HG03280 (cell line): ENCODE data around the gene EPN2.
"Not testable (repeated sequence)": the region's sequence is repeated elsewhere in the genome, so short reads cannot be mapped to it uniquely, and the experiment has no call there.

ENCODE experiments used
- ATAC-seq: cut with Tn5 transposase; IDR thresholded peaks from one replicate; pipeline ENCODE4 v1.9.1; 2021; ENCODE audit warnings: mild to moderate bottlenecking, moderate library complexity; ENCODE audit not compliant: unreplicated experiment

EPN2 gene

GRCh38 chr17:19342611-19343255 lies 105.6 kb downstream of the EPN2 start:
- ATAC-seq: no peak

DNA sequence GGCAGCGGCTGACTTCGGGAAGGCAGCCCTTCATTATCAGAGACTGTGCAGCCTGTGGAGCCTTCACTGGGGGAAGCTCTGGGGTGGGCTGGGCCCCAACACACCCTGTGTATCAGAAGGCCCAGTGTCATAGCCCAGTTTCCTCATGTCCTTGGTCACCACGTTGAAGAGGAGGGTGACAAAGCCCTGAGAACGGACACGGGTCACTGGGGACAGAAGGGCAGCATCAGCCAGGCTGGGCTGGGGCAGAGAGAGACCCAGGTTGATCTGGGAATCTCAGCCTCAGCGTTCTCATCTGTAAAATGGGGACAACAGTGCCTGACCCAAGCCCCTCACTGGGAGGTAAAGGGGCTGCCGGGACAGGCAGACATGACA lies 106.1 kb downstream of the EPN2 start:
- ATAC-seq: no peak

GRCh38 chr17:19343671-19344151 lies 106.5 kb downstream of the EPN2 start:
- ATAC-seq: no peak

DNA sequence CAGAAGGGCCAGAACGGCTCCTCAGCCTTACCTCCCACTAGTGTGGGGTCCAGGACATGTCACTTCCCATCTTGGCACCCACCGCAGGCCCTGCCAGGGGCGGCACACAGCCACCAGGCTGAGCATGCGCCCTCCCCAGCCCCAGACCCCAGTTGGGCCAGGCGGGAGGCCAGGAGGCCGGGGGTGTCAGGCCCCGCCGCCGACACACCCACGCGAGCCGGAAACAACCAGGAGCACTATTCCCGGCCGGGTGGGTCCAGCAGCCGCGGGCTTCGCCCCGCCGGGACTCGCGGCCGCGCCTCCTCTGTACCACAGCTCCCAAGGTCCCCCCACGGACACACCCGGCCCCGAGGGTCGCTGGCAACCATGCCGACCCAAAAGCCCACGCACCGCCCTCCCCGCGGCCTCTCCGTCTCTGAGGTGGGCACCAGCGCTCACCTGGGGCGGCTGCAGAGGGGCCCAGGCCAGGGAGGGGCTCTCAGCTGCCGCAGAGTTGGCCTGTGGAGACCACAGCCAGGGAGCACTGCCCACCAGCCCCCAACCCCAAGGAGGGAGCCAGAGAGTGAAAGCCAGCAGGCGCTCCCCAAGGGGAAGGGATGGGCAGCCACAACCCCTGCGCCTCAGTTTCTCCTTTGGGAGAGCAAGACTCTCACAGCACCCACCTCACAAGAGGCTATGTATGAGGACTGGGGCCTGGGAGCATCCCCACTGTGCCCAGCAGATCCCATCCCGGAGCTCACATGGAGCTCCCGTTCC lies 107.3 kb downstream of the EPN2 start:
- ATAC-seq: no peak

GRCh38 chr17:19345067-19345460 lies 107.9 kb downstream of the EPN2 start:
- ATAC-seq: no peak

DNA sequence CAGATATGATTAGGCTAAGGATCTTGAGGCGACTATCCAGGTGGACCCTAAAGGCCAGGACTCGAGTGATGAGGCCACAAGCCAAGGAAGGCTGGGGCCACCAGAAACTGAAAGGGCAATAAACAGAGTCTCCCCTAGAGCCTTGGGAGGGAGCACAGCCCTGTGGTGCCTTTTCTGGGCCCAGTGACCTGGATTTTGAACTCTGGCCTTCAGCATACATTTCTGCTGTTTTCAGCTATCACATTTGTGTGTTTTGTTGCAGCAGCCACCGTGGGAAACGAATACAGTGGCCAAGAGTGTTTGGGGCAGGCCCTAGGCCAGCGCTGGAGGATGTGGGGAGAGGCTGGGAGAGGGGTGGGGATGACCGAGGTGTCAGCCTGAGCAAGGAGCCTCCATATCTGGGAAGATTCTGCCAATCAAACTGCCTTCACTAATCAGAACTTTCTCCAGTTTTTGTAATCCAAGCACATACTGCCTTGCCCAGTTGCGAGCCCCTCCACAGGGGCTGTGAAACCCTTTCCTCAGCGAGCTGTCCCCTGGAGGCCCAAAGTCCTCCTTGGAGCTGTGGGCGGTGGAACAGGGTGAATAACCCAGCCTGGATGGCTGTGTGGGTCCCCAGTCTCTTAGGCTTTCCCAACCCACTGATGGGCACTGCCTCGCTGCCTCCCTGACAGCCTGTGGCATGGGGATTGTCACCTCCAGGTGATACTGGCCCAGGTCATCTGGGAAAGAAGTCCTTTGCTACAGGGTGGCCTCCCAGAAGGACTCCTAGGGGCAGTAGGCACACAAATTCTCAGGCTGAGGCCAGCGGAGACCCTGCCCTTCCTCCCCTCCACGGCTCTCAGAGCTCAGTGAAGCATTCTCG lies 108.6 kb downstream of the EPN2 start:
- ATAC-seq: no peak

GRCh38 chr17:19346351-19347255 lies 109.4 kb downstream of the EPN2 start:
- no peak for ATAC-seq

DNA sequence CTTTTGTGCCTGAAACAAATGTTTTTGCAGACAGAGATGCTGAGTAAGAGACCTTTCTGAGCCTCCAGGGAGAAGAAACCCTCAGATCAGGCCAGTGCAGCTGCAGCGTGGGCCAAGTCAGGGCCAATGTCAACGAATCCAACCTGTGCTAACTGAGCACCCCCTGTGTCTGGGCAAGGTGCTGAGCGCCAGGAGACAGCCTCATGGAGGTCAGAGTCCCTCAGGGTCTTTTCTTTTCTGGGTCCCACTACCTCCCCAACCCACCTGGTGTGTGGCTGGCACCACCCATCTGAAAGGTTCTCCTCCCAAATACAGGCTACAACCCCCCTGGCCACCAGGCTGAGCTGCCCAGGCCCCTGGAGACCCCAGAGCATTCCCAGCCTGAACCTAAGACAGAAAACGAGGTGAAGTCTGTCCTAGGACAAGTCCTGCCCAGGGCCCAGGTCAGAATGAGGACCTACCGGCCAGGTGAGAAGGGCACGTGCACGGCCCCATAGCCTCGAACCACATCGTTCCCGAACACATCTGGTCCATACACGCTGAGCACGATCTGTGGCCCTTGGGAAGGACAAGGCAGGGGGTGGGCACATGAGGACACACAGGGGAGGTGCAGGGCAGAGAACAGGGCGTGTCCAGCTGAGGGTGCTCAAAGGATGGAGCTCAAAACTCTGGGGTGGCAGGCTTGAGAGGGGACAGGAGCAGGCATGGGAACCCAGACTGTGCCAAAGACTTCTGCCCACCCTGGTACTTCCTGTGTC lies 110.3 kb downstream of the EPN2 start:
- ATAC-seq: no peak

GRCh38 chr17:19348081-19348650 lies 111.0 kb downstream of the EPN2 start:
- no peak for ATAC-seq

GRCh38 chr17:19348806-19349205 lies 111.6 kb downstream of the EPN2 start:
- ATAC-seq: no peak

- ATAC-seq: not testable (repeated sequence)
Measured at GRCh38 chr17:19353401-19353800, 116.2 kb downstream of the EPN2 start.

- ATAC-seq: no peak
Measured at GRCh38 chr17:19354748-19355147, 117.6 kb downstream of the EPN2 start.

DNA sequence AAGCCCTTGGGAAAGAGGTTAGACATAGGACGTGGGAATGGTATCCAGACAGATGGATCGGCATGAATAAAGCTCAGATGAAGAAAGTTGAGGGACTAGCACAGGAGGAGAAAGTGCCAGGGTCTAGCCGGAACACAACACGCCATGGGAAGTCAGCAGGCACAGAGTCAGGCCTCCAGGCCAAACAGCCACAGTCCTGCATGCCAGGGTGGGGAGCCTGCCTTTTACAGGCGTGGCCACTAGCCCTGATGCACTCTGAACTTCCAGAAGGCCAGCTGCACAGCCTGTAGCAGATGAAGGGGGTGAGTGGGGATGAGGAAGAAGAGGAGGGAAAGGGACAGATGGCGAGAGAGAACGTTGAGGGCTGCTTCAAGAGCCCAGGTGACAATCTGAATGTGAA lies 120.2 kb downstream of the EPN2 start:
- no peak for ATAC-seq

GRCh38 chr17:19357761-19358160 lies 120.6 kb downstream of the EPN2 start:
- no peak for ATAC-seq

GRCh38 chr17:19359151-19359550 lies 122.0 kb downstream of the EPN2 start:
- no peak for ATAC-seq

DNA sequence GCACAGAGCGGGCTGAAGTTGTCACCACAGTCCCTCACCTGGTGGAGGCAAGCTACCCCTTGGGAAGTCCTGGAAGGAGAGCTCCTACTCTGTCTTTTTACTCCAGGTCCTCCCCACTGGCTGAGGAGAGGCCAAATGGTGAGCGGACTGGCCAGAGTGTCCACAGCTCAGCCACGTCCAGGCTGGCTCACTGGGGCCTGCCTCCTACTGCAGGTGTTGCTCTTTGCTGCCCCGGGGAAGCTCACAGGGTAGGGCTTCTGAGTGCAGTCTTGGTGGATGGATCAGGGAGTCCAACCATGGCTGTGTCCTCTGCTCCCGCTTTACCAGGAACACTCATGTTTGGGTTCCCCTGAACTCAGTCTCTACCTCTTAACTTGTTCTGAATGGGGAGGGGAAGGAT lies 122.7 kb downstream of the EPN2 start:
- ATAC-seq: no peak

DNA sequence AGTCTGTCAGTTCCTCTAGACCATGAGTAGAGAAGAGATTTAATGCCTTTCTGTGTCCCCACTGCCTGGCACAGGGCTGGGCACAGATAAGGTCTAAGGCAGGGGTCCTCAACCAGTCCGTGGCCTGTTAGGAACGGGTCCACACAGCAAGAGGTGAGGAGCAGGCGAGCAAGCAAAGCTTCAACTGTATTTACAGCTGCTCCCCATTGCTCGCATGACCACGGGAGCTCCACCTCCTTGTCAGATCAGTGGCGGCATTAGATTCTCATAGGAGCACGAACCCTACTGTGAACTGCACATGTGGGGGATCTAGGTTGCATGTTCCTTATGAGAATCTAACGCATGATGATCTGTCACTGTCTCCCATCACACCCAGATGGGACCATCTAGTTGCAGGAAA lies 123.6 kb downstream of the EPN2 start:
- no peak for ATAC-seq

DNA sequence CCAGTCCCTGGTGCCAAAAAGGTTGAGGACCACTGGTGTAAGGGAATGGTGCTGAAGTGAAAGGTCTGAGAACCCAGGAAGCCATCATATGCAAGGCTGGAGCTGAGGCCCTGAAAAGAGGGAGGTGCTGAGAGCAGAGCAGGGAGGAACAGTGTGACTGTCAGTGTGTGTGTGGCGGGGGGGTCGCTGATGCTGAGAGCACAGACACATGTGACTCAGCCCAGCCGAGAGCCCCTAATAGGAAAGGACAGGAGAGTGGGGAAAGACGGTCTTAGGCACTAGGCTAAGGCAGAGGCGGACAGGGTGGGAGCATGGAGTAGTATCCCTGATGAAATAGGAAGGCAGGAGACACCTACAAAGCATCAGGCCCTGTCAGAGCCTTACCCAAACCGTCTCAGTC lies 124.2 kb downstream of the EPN2 start:
- ATAC-seq: no peak

DNA sequence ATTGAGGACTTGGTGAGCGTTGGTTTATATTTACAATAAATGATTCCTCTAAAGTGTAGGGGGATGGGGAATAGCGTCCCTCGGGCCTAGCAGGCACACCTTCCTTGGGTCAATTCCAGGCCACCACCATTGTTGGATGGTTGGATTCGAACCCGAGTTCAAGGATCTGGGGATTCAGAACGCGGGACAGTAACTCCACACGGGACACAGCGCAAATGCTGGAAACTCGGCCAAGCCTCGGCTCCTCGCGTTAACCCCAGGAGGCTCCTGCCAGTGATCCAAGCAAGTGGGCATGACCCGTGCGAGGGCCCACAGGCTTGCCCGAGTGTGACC lies 124.7 kb downstream of the EPN2 start:
- no peak for ATAC-seq
